Astrocyte of the spinal cord (primary cell): Measurements from ENCODE around the gene KRTAP2-2.
"Not testable (repeated sequence)": the region's sequence is repeated elsewhere in the genome, so short reads cannot be mapped to it uniquely, and the experiment has no call there.

Experiments
- DNase-seq: peaks from one replicate; pipeline ENCODE4 v3.0.0; 2011; ENCODE audit warnings: low read depth, low spot score
- H3K4me3 ChIP-seq: 2 replicates; pipeline ENCODE4 v1.5.1; 2011; ENCODE audit warnings: low read depth, mild to moderate bottlenecking, low read length, moderate library complexity
- in situ Hi-C: cut with HindIII; loops from 2 replicates; pipeline ENCODE4 v1.10.0; 2017; ENCODE audit warnings: low sequenced_read_pairs
- TF ChIP-seq, protein P1 (sequence below): IDR thresholded peaks from 2 replicates; pipeline ENCODE4 v1.5.1; 2012; ENCODE audit warnings: low read depth, mild to moderate bottlenecking, low read length, inconsistent platforms

Gene KRTAP2-2

GRCh38 chr17:41069031-41069430 lies 14.0 kb upstream of the KRTAP2-2 start:
- no peak for DNase-seq
- H3K4me3 ChIP-seq = no peak overlapping the region
- in situ Hi-C loops = no loop called here
- TF ChIP-seq, protein P1, sequence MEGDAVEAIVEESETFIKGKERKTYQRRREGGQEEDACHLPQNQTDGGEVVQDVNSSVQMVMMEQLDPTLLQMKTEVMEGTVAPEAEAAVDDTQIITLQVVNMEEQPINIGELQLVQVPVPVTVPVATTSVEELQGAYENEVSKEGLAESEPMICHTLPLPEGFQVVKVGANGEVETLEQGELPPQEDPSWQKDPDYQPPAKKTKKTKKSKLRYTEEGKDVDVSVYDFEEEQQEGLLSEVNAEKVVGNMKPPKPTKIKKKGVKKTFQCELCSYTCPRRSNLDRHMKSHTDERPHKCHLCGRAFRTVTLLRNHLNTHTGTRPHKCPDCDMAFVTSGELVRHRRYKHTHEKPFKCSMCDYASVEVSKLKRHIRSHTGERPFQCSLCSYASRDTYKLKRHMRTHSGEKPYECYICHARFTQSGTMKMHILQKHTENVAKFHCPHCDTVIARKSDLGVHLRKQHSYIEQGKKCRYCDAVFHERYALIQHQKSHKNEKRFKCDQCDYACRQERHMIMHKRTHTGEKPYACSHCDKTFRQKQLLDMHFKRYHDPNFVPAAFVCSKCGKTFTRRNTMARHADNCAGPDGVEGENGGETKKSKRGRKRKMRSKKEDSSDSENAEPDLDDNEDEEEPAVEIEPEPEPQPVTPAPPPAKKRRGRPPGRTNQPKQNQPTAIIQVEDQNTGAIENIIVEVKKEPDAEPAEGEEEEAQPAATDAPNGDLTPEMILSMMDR = no peak

- TF ChIP-seq, protein P1 = no peak
- DNase-seq = no peak
- in situ Hi-C loops = no loop called here
- no peak overlapping the region for H3K4me3 ChIP-seq
Observed at GRCh38 chr17:41067281-41067680, 12.3 kb upstream of the KRTAP2-2 start.

GRCh38 chr17:41065829-41066624 lies 11.0 kb upstream of the KRTAP2-2 start, which contains the start of gene KRTAP2-4:
Gene KRTAP2-4, minus strand, starts transcription at chr17:41065879. Its CDS starts 34 bp downstream, at chr17:41065845.
- DNase-seq = peak; percentile 83
- H3K4me3 ChIP-seq = no peak within 1 kb of the TSS
- in situ Hi-C loops = no loop called here
- TF ChIP-seq, protein P1 = no peak

DNA sequence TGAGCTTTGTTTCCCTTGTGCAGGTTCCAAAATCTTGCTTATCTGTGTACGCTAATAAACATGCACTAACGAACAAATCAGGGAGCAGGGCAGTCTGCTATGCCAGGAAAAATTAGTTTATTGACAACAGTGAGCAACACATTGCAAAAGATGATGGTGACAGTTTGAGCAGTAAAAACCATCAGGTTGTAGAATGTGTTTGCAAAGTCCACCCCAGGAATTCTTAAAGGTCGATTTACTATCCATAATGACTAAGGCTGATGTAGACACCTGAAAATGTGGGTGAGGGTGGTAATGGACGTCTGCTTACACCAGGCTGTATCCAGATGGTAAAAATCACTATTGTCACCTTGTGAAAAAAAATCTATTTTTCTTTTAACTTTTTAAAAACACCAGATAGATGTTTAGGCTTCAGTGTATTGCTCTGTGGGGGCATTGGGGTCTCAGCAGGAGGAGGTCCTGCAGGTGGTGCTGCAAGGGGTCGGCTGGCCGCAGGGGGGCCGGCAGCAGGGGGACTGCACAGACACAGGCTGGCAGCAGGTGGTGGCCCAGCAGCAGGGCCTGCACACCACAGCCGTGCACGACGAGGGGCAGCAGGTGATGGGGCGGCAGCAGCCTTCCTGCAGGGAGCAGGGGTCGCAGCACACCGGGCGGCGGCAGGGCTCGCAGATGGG lies 10.1 kb upstream of the KRTAP2-2 start:
- in situ Hi-C loops, H3K4me3 ChIP-seq, DNase-seq: not testable (repeated sequence)

GRCh38 chr17:41064301-41064700 lies 9.3 kb upstream of the KRTAP2-2 start:
- no peak overlapping the region for H3K4me3 ChIP-seq
- in situ Hi-C loops = no loop called here
- TF ChIP-seq, protein P1 = no peak
- no peak for DNase-seq

GRCh38 chr17:41063449-41063848 lies 8.4 kb upstream of the KRTAP2-2 start:
- no peak overlapping the region for H3K4me3 ChIP-seq
- in situ Hi-C loops = no loop called here
- DNase-seq = no peak
- TF ChIP-seq, protein P1 = no peak

DNA sequence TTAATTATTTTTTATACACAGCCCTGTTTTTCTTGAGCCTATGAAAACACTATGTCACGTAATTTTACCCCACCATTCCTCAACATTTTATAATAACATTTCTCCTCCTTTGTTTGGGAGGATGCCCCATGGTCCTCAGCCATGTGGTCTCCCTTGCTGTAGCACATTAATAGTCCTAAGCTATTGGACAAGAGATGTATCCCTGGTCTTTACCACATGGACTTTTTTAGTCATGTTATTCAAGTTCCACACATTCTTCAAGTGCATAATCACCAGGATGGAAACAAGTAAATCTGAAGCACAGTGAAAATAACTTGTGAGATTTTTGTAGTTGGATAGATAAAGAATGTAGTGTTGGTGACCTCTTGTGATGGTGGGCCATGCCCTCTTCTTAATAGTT lies 6.9 kb upstream of the KRTAP2-2 start:
- peak; percentile 90 for DNase-seq
- in situ Hi-C loops = no loop called here
- H3K4me3 ChIP-seq = no peak overlapping the region
- TF ChIP-seq, protein P1 = no peak
